GM23338 (cell line): ENCODE results near the gene TCERG1. TPM values are rescaled to one million over a fixed set of nuclear protein-coding genes. Genes with fewer than 3 reads are reported as not detected.

Source experiments
- ATAC-seq: fragments of 200-7000 bp; cut with Tn5 transposase; 3 replicates; pipeline ENCODE4 v1.9.1; 2020
- DNase-seq: peaks from one replicate; pipeline ENCODE4 v3.0.0-alpha.2; 2015; ENCODE audit warnings: low spot score
- H2AFZ ChIP-seq: fragments of 200-600 bp; sonication (generic); 2 replicates; pipeline ENCODE4 v1.8.0; 2016; ENCODE audit warnings: antibody characterized with exemption, mild to moderate bottlenecking, moderate library complexity
- H3F3A ChIP-seq: fragments of 200-600 bp; sonication (generic); replicated peaks from 2 replicates; pipeline ENCODE4 v1.8.0; 2017; ENCODE audit warnings: antibody characterized with exemption, mixed run types, low read depth
- H3K27ac ChIP-seq: fragments of 200-600 bp; sonication (generic); 2 replicates; pipeline ENCODE4 v1.6.1; 2016; ENCODE audit warnings: low read depth
- H3K27me3 ChIP-seq: fragments of 200-600 bp; sonication (generic); 2 replicates; pipeline ENCODE4 v1.8.0; 2016; ENCODE audit warnings: mild to moderate bottlenecking, mixed run types, moderate library complexity; ENCODE audit not compliant: insufficient read depth
- H3K36me3 ChIP-seq: fragments of 200-600 bp; sonication (generic); 2 replicates; pipeline ENCODE4 v1.8.0; 2016; ENCODE audit warnings: mild to moderate bottlenecking; ENCODE audit not compliant: insufficient read depth
- H3K4me1 ChIP-seq: fragments of 200-600 bp; sonication (generic); 2 replicates; pipeline ENCODE4 v1.8.0; 2016; ENCODE audit warnings: mild to moderate bottlenecking, moderate library complexity; ENCODE audit not compliant: insufficient read depth
- H3K4me2 ChIP-seq: fragments of 200-600 bp; sonication (generic); 2 replicates; pipeline ENCODE4 v1.7.1; 2017; ENCODE audit warnings: mixed run types
- H3K4me3 ChIP-seq: fragments of 200-600 bp; sonication (generic); 2 replicates; pipeline ENCODE4 v1.6.1; 2016; ENCODE audit warnings: mixed run types
- H3K79me2 ChIP-seq: fragments of 200-600 bp; sonication (generic); replicated peaks from 2 replicates; pipeline ENCODE4 v1.8.0; 2017; ENCODE audit warnings: mild to moderate bottlenecking; ENCODE audit not compliant: insufficient read depth
- H3K9me2 ChIP-seq: fragments of 200-600 bp; sonication (generic); 2 replicates; pipeline ENCODE4 v1.8.0; 2017; ENCODE audit not compliant: insufficient read depth
- H4K20me1 ChIP-seq: fragments of 200-600 bp; sonication (generic); replicated peaks from 2 replicates; pipeline ENCODE4 v1.8.0; 2017; ENCODE audit warnings: mild to moderate bottlenecking; ENCODE audit not compliant: insufficient read depth
- H3K27ac Mint-ChIP-seq: 2 replicates; pipeline ENCODE4 v1.8.0; 2020; ENCODE audit warnings: inconsistent platforms, mild to moderate bottlenecking, moderate library complexity, mixed read lengths
- H3K27me3 Mint-ChIP-seq: 3 replicates; pipeline ENCODE4 v1.8.0; 2022; ENCODE audit warnings: low read depth, mild to moderate bottlenecking, moderate library complexity, mixed read lengths, inconsistent platforms; ENCODE audit not compliant: insufficient read depth, poor library complexity
- H3K36me3 Mint-ChIP-seq: 3 replicates; pipeline ENCODE4 v1.8.0; 2021; ENCODE audit warnings: low read depth, mild to moderate bottlenecking, inconsistent platforms, moderate library complexity, mixed read lengths
- H3K4me1 Mint-ChIP-seq: 3 replicates; pipeline ENCODE4 v1.8.0; 2020; ENCODE audit warnings: mild to moderate bottlenecking, inconsistent platforms, mixed read lengths
- H3K4me3 Mint-ChIP-seq: 3 replicates; pipeline ENCODE4 v1.8.0; 2021; ENCODE audit warnings: moderate library complexity, mild to moderate bottlenecking, inconsistent platforms, mixed read lengths
- H3K9me3 Mint-ChIP-seq: 3 replicates; pipeline ENCODE4 v1.8.0; 2020; ENCODE audit warnings: moderate library complexity, mild to moderate bottlenecking, inconsistent platforms, mixed read lengths
- CREB1 ChIP-seq: fragments of 250-450 bp; sonication (Bioruptor Pico); IDR thresholded peaks from 2 replicates; pipeline ENCODE4 v1.5.0; 2020; ENCODE audit warnings: low read depth, mild to moderate bottlenecking, moderate library complexity
- CTCF ChIP-seq, 2 experiments: fragments of 200-600 bp in 1 of 2; sonication (generic) in 1 of 2; conservative IDR thresholded peaks; 2 replicates each; pipeline versions ENCODE4 v1.5.1 to v1.6.1; 2016 to 2017; ENCODE audit warnings: antibody characterized with exemption in 2 of 2, low read depth in 2 of 2, mild to moderate bottlenecking in 2 of 2, moderate library complexity in 1 of 2
- ETS1 ChIP-seq: IDR thresholded peaks from 2 replicates; pipeline ENCODE4 v1.6.1; 2016; ENCODE audit warnings: antibody characterized with exemption
- EZH2 ChIP-seq: fragments of 200-600 bp; sonication (generic); IDR thresholded peaks from one replicate; pipeline ENCODE4 v1.8.0; 2017; ENCODE audit warnings: antibody characterized with exemption, mild to moderate bottlenecking, low read depth; ENCODE audit not compliant: unreplicated experiment
- EZH2phosphoT487 ChIP-seq: fragments of 200-600 bp; sonication (generic); IDR thresholded peaks from one replicate; pipeline ENCODE4 v1.8.1; 2018; ENCODE audit warnings: antibody characterized with exemption; ENCODE audit not compliant: unreplicated experiment
- JUNB ChIP-seq: IDR thresholded peaks from one replicate; pipeline ENCODE4 v1.6.1; 2016; ENCODE audit warnings: antibody characterized with exemption; ENCODE audit not compliant: unreplicated experiment
- NANOG ChIP-seq: IDR thresholded peaks from 2 replicates; pipeline ENCODE4 v1.6.1; 2016; ENCODE audit warnings: antibody characterized with exemption, borderline replicate concordance
- POLR2AphosphoS5 ChIP-seq: IDR thresholded peaks from 2 replicates; pipeline ENCODE4 v1.6.1; 2016; ENCODE audit warnings: antibody characterized with exemption, low read depth
- REST ChIP-seq: IDR thresholded peaks from one replicate; pipeline ENCODE4 v1.6.1; 2018; ENCODE audit warnings: antibody characterized with exemption; ENCODE audit not compliant: unreplicated experiment
- STAT1 ChIP-seq: IDR thresholded peaks from one replicate; pipeline ENCODE4 v1.6.1; 2016; ENCODE audit warnings: antibody characterized with exemption; ENCODE audit not compliant: unreplicated experiment
- ZNF114 ChIP-seq: fragments of 250-450 bp; sonication (Bioruptor Pico); IDR thresholded peaks from 2 replicates; pipeline ENCODE4 v1.5.0; 2020; ENCODE audit warnings: mild to moderate bottlenecking, moderate library complexity
- ZNF331 ChIP-seq: fragments of 250-450 bp; sonication (Bioruptor Pico); IDR thresholded peaks from 2 replicates; pipeline ENCODE4 v1.5.0; 2020; ENCODE audit warnings: low read depth, mild to moderate bottlenecking, moderate library complexity
- ZNF462 ChIP-seq: fragments of 250-450 bp; sonication (Bioruptor Pico); IDR thresholded peaks from 2 replicates; pipeline ENCODE4 v1.5.0; 2020; ENCODE audit warnings: mild to moderate bottlenecking, moderate library complexity
- polyA plus RNA-seq: library from polyadenylated mRNA; unstranded; fragments of >200 nt; fragmentation: Nextera tagmentation; extraction: Ambion mirVana; gene quantifications from 2 replicates; pipeline ENCODE4 v1.2.1, GENCODE V29; 2016
- total RNA-seq: library from RNA; depleted of rRNA; stranded (reverse); fragments of >200 nt; shearing (Covaris generic); gene quantifications from 2 replicates; pipeline ENCODE4 v1.2.3, GENCODE V29; 2014

The TCERG1 gene
- total and polyA plus RNA-seq, 2 experiments from 2014 or later, result 127 to 178 TPM

- Histone ChIP-seq H3K36me3 (peaks cover 41% of the 10 kb centered on the region), H3K27ac (no peak overlapping the region), H3K9me2 (no peaks in the 10 kb centered on the region), H4K20me1 (peaks cover 12% of the 10 kb centered on the region; the same call in 1 of the 2 replicates), H3K4me2 (no peak overlapping the region), H2AFZ (no peak overlapping the region), H3F3A (no peaks in the 10 kb centered on the region), H3K27me3 (no peaks in the 10 kb centered on the region), H3K4me1 (no peaks in the 10 kb centered on the region), H3K4me3 (no peak overlapping the region), H3K79me2 (peaks cover 17% of the 10 kb centered on the region)
- H3K27me3 Mint-ChIP-seq, result no peaks in the 10 kb centered on the region
- no peak overlapping the region for H3K27ac Mint-ChIP-seq
- TF ChIP-seq ZNF114, result no peak
- TF ChIP-seq ZNF331, result no peak
- no peak for TF ChIP-seq CTCF (conservative IDR thresholded peaks at IDR 0.05; ENCODE audit: low read depth in 2 of 2)
- TF ChIP-seq NANOG, result no peak
- TF ChIP-seq EZH2, result no peak
- no peak for TF ChIP-seq REST
- no peak for TF ChIP-seq CREB1 (CRISPR knock-in tag)
- TF ChIP-seq ZNF462, result no peak
- no peak for TF ChIP-seq EZH2phosphoT487
- no peak for TF ChIP-seq STAT1
- no peak for TF ChIP-seq POLR2AphosphoS5
- no peak for TF ChIP-seq JUNB
- TF ChIP-seq ETS1, result no peak
- H3K4me1 Mint-ChIP-seq, result no peaks in the 10 kb centered on the region
- ATAC-seq (no peak), DNase-seq (no peak)
- no peaks in the 10 kb centered on the region for H3K9me3 Mint-ChIP-seq
- no peak overlapping the region for H3K4me3 Mint-ChIP-seq
- peaks cover 57% of the 10 kb centered on the region for H3K36me3 Mint-ChIP-seq
Measured at GRCh38 chr5:146474065-146474464, 26.9 kb downstream of the TCERG1 start.
